IPS-18c (cell line): ENCODE data around the gene TBC1D4.

Experiments used
- H3K4me3 ChIP-seq: 2 replicates; pipeline ENCODE4 v1.7.0; 2013; ENCODE audit warnings: low read depth, mild to moderate bottlenecking, low read length, moderate library complexity; ENCODE audit not compliant: insufficient read depth
- H3K9me3 ChIP-seq: one replicate; pipeline ENCODE4 v1.6.1; 2013; ENCODE audit warnings: mild to moderate bottlenecking, low read length, moderate library complexity; ENCODE audit not compliant: control insufficient read depth, insufficient read depth

The TBC1D4 gene

GRCh38 chr13:75414036-75414827 is 67.7 kb downstream of the TBC1D4 start:
- Histone ChIP-seq H3K4me3 (no peak overlapping the region), H3K9me3 (no peaks in the 10 kb centered on the region)

GRCh38 chr13:75411924-75412537 is 69.9 kb downstream of the TBC1D4 start:
- Histone ChIP-seq H3K4me3 (no peak overlapping the region), H3K9me3 (no peaks in the 10 kb centered on the region)

GRCh38 chr13:75410207-75410606 is 71.8 kb downstream of the TBC1D4 start:
- H3K9me3 ChIP-seq, result no peaks in the 10 kb centered on the region
- no peak overlapping the region for H3K4me3 ChIP-seq

- H3K4me3 ChIP-seq, result no peak overlapping the region
- H3K9me3 ChIP-seq, result no peaks in the 10 kb centered on the region
Observed at GRCh38 chr13:75407998-75408397, 74.0 kb downstream of the TBC1D4 start.

- H3K9me3 ChIP-seq, result no peaks in the 10 kb centered on the region
- H3K4me3 ChIP-seq, result no peak overlapping the region
Observed at GRCh38 chr13:75407473-75407872, 74.5 kb downstream of the TBC1D4 start.

- H3K4me3 ChIP-seq, result no peak overlapping the region
Observed at GRCh38 chr13:75405976-75406703, 75.8 kb downstream of the TBC1D4 start.

GRCh38 chr13:75404726-75405125 is 77.2 kb downstream of the TBC1D4 start:
- Histone ChIP-seq H3K4me3 (no peak overlapping the region), H3K9me3 (no peaks in the 10 kb centered on the region)

More at GRCh38 chr13:75405976-75406703, 75.8 kb downstream of the TBC1D4 start:
- H3K9me3 ChIP-seq, result no peaks in the 10 kb centered on the region

GRCh38 chr13:75402787-75403186 is 79.2 kb downstream of the TBC1D4 start:
- no peaks in the 10 kb centered on the region for H3K9me3 ChIP-seq
- H3K4me3 ChIP-seq, result no peak overlapping the region

- no peak overlapping the region for H3K4me3 ChIP-seq
- no peaks in the 10 kb centered on the region for H3K9me3 ChIP-seq
Observed at GRCh38 chr13:75400775-75401174, 81.2 kb downstream of the TBC1D4 start.

GRCh38 chr13:75399879-75400217 is 82.1 kb downstream of the TBC1D4 start:
- H3K9me3 ChIP-seq, result no peaks in the 10 kb centered on the region

GRCh38 chr13:75399168-75399878 is 82.6 kb downstream of the TBC1D4 start:
- H3K4me3 ChIP-seq, result no peak overlapping the region
- no peaks in the 10 kb centered on the region for H3K9me3 ChIP-seq

More at GRCh38 chr13:75399879-75400217, 82.1 kb downstream of the TBC1D4 start:
- no peak overlapping the region for H3K4me3 ChIP-seq

GRCh38 chr13:75398072-75398471 is 83.9 kb downstream of the TBC1D4 start:
- no peaks in the 10 kb centered on the region for H3K9me3 ChIP-seq
- H3K4me3 ChIP-seq, result no peak overlapping the region

GRCh38 chr13:75395901-75396300 is 86.1 kb downstream of the TBC1D4 start:
- Histone ChIP-seq H3K9me3 (no peaks in the 10 kb centered on the region), H3K4me3 (no peak overlapping the region)

GRCh38 chr13:75395066-75395465 is 86.9 kb downstream of the TBC1D4 start:
- Histone ChIP-seq H3K4me3 (no peak overlapping the region), H3K9me3 (no peaks in the 10 kb centered on the region)

GRCh38 chr13:75393839-75394520 is 88.0 kb downstream of the TBC1D4 start:
- H3K9me3 ChIP-seq, result no peaks in the 10 kb centered on the region
- no peak overlapping the region for H3K4me3 ChIP-seq

GRCh38 chr13:75391432-75392100 is 90.4 kb downstream of the TBC1D4 start:
- Histone ChIP-seq H3K9me3 (no peaks in the 10 kb centered on the region), H3K4me3 (no peak overlapping the region)
